Fibroblast of the aortic adventitia (primary cell): ENCODE results near the gene TMEM271. TPM values are rescaled to one million over a fixed set of nuclear protein-coding genes. Genes with fewer than 3 reads are reported as not detected.

Experiments
- DNase-seq: peaks from one replicate; pipeline ENCODE4 v3.0.0-alpha.2; 2010; ENCODE audit warnings: low read depth
- H3K4me3 ChIP-seq: 2 replicates; pipeline ENCODE4 v1.5.1; 2011; ENCODE audit warnings: low read depth, mild to moderate bottlenecking, control low read depth, low read length, moderate library complexity
- CTCF ChIP-seq: IDR thresholded peaks from 2 replicates; pipeline ENCODE4 v1.5.1; 2011; ENCODE audit warnings: mild to moderate bottlenecking, low read length, control low read depth, inconsistent platforms; ENCODE audit not compliant: insufficient read depth
- total RNA-seq: library from RNA; depleted of rRNA; stranded (reverse); fragments of >200 nt; gene quantifications from 2 replicates; pipeline ENCODE4 v1.2.3, GENCODE V29; 2012; ENCODE audit warnings: low replicate concordance

Gene TMEM271
- total RNA-seq, 1 donor = not detected

GRCh38 chr4:622071-622995 lies 46.2 kb upstream of the TMEM271 start:
- DNase-seq = no peak
- H3K4me3 ChIP-seq = no peak overlapping the region
- no peak for TF ChIP-seq CTCF

GRCh38 chr4:621296-622070 lies 45.4 kb upstream of the TMEM271 start:
- no peak for TF ChIP-seq CTCF
- DNase-seq = no peak
- no peak overlapping the region for H3K4me3 ChIP-seq

GRCh38 chr4:620851-621261 lies 44.8 kb upstream of the TMEM271 start:
- no peak overlapping the region for H3K4me3 ChIP-seq
- no peak for DNase-seq
- TF ChIP-seq CTCF = no peak

GRCh38 chr4:620201-620600 lies 44.1 kb upstream of the TMEM271 start:
- no peak for TF ChIP-seq CTCF
- DNase-seq = no peak
- H3K4me3 ChIP-seq = no peak overlapping the region

- H3K4me3 ChIP-seq = no peak overlapping the region
- no peak for DNase-seq
- no peak for TF ChIP-seq CTCF
Observed at GRCh38 chr4:617644-618641, 41.8 kb upstream of the TMEM271 start.
